IMR-90 (cell line): ENCODE data around the gene NTRK3.

Experiments used
- MXI1 ChIP-seq: IDR thresholded peaks from 2 replicates; pipeline ENCODE4 v1.6.1; 2012; ENCODE audit warnings: low read depth, mild to moderate bottlenecking, low read length, moderate library complexity, borderline replicate concordance
- NFE2L2 ChIP-seq: fragments of 150-350 bp; IDR thresholded peaks from 2 replicates; pipeline ENCODE4 v1.6.1; 2016; ENCODE audit warnings: low read depth, mild to moderate bottlenecking, low read length
- POLR2A ChIP-seq: IDR thresholded peaks from 2 replicates; pipeline ENCODE4 v1.6.1; 2012; ENCODE audit warnings: mild to moderate bottlenecking, low read depth, low read length
- RAD21 ChIP-seq: IDR thresholded peaks from 2 replicates; pipeline ENCODE4 v1.6.1; 2012; ENCODE audit warnings: low read length, improper control_type of control experiment
- TF ChIP-seq, protein P1 (sequence below): conservative IDR thresholded peaks from 2 replicates; pipeline ENCODE4 v1.5.1; 2012; ENCODE audit warnings: mild to moderate bottlenecking, low read depth, low read length, improper control_type of control experiment

DNA sequence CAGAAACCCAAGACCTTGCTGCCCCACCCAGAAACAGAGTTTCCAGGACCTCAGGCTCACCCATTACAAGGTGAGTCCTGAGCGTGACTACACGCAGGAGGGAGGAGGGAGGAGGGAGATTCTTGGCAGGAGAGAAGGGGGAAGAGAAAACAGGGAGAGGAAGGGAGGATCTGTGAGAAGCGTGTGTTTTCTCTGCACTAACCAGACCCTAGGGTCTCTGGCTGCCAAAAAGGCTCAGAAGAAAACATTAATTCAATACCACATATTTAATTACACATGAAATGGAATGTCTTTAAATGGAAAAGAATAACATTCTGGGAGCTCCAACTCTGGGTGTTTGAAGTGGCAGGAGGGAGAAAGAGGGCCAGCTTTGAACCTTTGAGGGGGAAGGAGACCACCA, 309.0 kb downstream of the NTRK3 start:
- TF ChIP-seq, protein P1, sequence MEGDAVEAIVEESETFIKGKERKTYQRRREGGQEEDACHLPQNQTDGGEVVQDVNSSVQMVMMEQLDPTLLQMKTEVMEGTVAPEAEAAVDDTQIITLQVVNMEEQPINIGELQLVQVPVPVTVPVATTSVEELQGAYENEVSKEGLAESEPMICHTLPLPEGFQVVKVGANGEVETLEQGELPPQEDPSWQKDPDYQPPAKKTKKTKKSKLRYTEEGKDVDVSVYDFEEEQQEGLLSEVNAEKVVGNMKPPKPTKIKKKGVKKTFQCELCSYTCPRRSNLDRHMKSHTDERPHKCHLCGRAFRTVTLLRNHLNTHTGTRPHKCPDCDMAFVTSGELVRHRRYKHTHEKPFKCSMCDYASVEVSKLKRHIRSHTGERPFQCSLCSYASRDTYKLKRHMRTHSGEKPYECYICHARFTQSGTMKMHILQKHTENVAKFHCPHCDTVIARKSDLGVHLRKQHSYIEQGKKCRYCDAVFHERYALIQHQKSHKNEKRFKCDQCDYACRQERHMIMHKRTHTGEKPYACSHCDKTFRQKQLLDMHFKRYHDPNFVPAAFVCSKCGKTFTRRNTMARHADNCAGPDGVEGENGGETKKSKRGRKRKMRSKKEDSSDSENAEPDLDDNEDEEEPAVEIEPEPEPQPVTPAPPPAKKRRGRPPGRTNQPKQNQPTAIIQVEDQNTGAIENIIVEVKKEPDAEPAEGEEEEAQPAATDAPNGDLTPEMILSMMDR: no peak
- TF ChIP-seq RAD21: no peak
- TF ChIP-seq POLR2A: no peak
- no peak for TF ChIP-seq NFE2L2
- TF ChIP-seq MXI1: no peak
